WERI-Rb-1 (cell line): ENCODE data around the gene ISX.

ENCODE experiments used
- DNase-seq: peaks from one replicate; pipeline ENCODE4 v3.0.0-alpha.2; 2020
- H3K27ac ChIP-seq: fragments of 250-450 bp; sonication (Bioruptor Pico); 2 replicates; pipeline ENCODE4 v1.5.1; 2020; ENCODE audit warnings: mild to moderate bottlenecking, moderate library complexity
- H3K27me3 ChIP-seq: fragments of 250-450 bp; sonication (Bioruptor Pico); 2 replicates; pipeline ENCODE4 v1.5.1; 2021; ENCODE audit warnings: mild to moderate bottlenecking, low read depth, moderate library complexity; ENCODE audit not compliant: insufficient read depth, severe bottlenecking
- H3K36me3 ChIP-seq: fragments of 250-450 bp; sonication (Bioruptor Pico); 2 replicates; pipeline ENCODE4 v1.5.1; 2020; ENCODE audit warnings: mild to moderate bottlenecking, moderate library complexity
- H3K4me3 ChIP-seq: 2 replicates; pipeline ENCODE4 v1.5.1; 2011; ENCODE audit warnings: low read depth, mild to moderate bottlenecking, control low read depth, low read length
- H3K9me3 ChIP-seq: fragments of 250-450 bp; sonication (Bioruptor Pico); 2 replicates; pipeline ENCODE4 v1.5.1; 2021; ENCODE audit warnings: mild to moderate bottlenecking, moderate library complexity; ENCODE audit not compliant: severe bottlenecking
- CTCF ChIP-seq: IDR thresholded peaks from 2 replicates; pipeline ENCODE4 v1.5.1; 2011; ENCODE audit warnings: low read depth, mild to moderate bottlenecking, control low read depth, inconsistent platforms, low read length

Gene ISX

GRCh38 chr22:35114131-35114980, 48.4 kb downstream of the ISX start:
- H3K27ac ChIP-seq, result no peak overlapping the region
- TF ChIP-seq CTCF, result no peak
- H3K4me3 ChIP-seq, result no peak overlapping the region
- no peaks in the 10 kb centered on the region for H3K9me3 ChIP-seq
- no peak for DNase-seq
- no peaks in the 10 kb centered on the region for H3K27me3 ChIP-seq
- no peaks in the 10 kb centered on the region for H3K36me3 ChIP-seq

GRCh38 chr22:35115515-35115914, 49.6 kb downstream of the ISX start:
- Histone ChIP-seq H3K27me3 (no peaks in the 10 kb centered on the region), H3K9me3 (no peaks in the 10 kb centered on the region), H3K36me3 (no peaks in the 10 kb centered on the region), H3K4me3 (no peak overlapping the region), H3K27ac (no peak overlapping the region)
- TF ChIP-seq CTCF, result no peak
- DNase-seq, result no peak

- H3K4me3 ChIP-seq, result no peak overlapping the region
- no peak for TF ChIP-seq CTCF
- no peak overlapping the region for H3K27ac ChIP-seq
These were observed 50.3 kb downstream of the ISX start for GRCh38 chr22:35116269-35116668.

GRCh38 chr22:35116817-35117216, 50.9 kb downstream of the ISX start:
- peak; percentile 36 for TF ChIP-seq CTCF
- no peaks in the 10 kb centered on the region for H3K27me3 ChIP-seq
- H3K9me3 ChIP-seq, result no peaks in the 10 kb centered on the region
- no peak overlapping the region for H3K4me3 ChIP-seq
- no peaks in the 10 kb centered on the region for H3K36me3 ChIP-seq
- H3K27ac ChIP-seq, result no peak overlapping the region
- no peak for DNase-seq

More at GRCh38 chr22:35116269-35116668, 50.3 kb downstream of the ISX start:
- Histone ChIP-seq H3K36me3 (no peaks in the 10 kb centered on the region), H3K9me3 (no peaks in the 10 kb centered on the region), H3K27me3 (no peaks in the 10 kb centered on the region)
- DNase-seq, result no peak

GRCh38 chr22:35119494-35119893, 53.5 kb downstream of the ISX start:
- DNase-seq, result no peak
- no peak overlapping the region for H3K27ac ChIP-seq
- no peak overlapping the region for H3K4me3 ChIP-seq
- TF ChIP-seq CTCF, result no peak
- H3K27me3 ChIP-seq, result no peaks in the 10 kb centered on the region
- H3K9me3 ChIP-seq, result no peaks in the 10 kb centered on the region
- H3K36me3 ChIP-seq, result no peaks in the 10 kb centered on the region
